Trophoblast cell (in vitro differentiated cells and primary cell): ENCODE data around the gene KLF2.

Source experiments
- DNase-seq, 2 donors: peaks; one replicate each; pipeline ENCODE4 v3.0.0-alpha.2; 2016
- H2AFZ ChIP-seq: 2 replicates; pipeline ENCODE4 v1.6.1; 2013; ENCODE audit warnings: low read length, moderate library complexity, mild to moderate bottlenecking; ENCODE audit not compliant: insufficient read depth, poor library complexity
- H2AK5ac ChIP-seq: 2 replicates; pipeline ENCODE4 v1.6.1; 2013; ENCODE audit warnings: mild to moderate bottlenecking, low read length
- H2BK120ac ChIP-seq: 2 replicates; pipeline ENCODE4 v1.6.1; 2013; ENCODE audit warnings: low read length, mild to moderate bottlenecking, moderate library complexity; ENCODE audit not compliant: insufficient read depth, poor library complexity
- H2BK12ac ChIP-seq: 2 replicates; pipeline ENCODE4 v1.6.1; 2013; ENCODE audit warnings: mild to moderate bottlenecking, low read length, moderate library complexity
- H2BK5ac ChIP-seq: 2 replicates; pipeline ENCODE4 v1.6.1; 2013; ENCODE audit warnings: low read length, low read depth, moderate library complexity, mild to moderate bottlenecking; ENCODE audit not compliant: poor library complexity
- H3K14ac ChIP-seq: 2 replicates; pipeline ENCODE4 v1.6.1; 2013; ENCODE audit warnings: mild to moderate bottlenecking, low read length
- H3K18ac ChIP-seq: 2 replicates; pipeline ENCODE4 v1.6.1; 2013; ENCODE audit warnings: mild to moderate bottlenecking, low read length
- H3K23ac ChIP-seq: 2 replicates; pipeline ENCODE4 v1.6.1; 2013; ENCODE audit warnings: low read length
- H3K27ac ChIP-seq: 2 replicates; pipeline ENCODE4 v1.5.1; 2013; ENCODE audit warnings: low read depth, mild to moderate bottlenecking, inconsistent platforms, low read length, moderate library complexity
- H3K27me3 ChIP-seq: 2 replicates; pipeline ENCODE4 v1.6.1; 2013; ENCODE audit warnings: inconsistent platforms, mild to moderate bottlenecking, low read length, moderate library complexity; ENCODE audit not compliant: insufficient read depth
- H3K36me3 ChIP-seq, 2 experiments: 1 replicate in 1 of 2; 2 replicates in 1 of 2; pipeline ENCODE4 v1.6.1; 2013; ENCODE audit warnings: low read length in 2 of 2, mild to moderate bottlenecking in 2 of 2, moderate library complexity in 1 of 2; ENCODE audit not compliant: insufficient read depth in 2 of 2, control insufficient read depth in 1 of 2
- H3K4ac ChIP-seq: 2 replicates; pipeline ENCODE4 v1.6.1; 2013; ENCODE audit warnings: low read depth, mild to moderate bottlenecking, low read length, moderate library complexity
- H3K4me1 ChIP-seq, 2 experiments: 1 replicate in 1 of 2; 2 replicates in 1 of 2; pipeline ENCODE4 v1.6.1; 2013; ENCODE audit warnings: low read length in 2 of 2, mild to moderate bottlenecking in 2 of 2, moderate library complexity in 1 of 2; ENCODE audit not compliant: insufficient read depth in 2 of 2, control insufficient read depth in 1 of 2
- H3K4me2 ChIP-seq: 2 replicates; pipeline ENCODE4 v1.6.1; 2013; ENCODE audit warnings: inconsistent platforms, mild to moderate bottlenecking, low read length, moderate library complexity
- H3K4me3 ChIP-seq: 2 replicates; pipeline ENCODE4 v1.5.1; 2013; ENCODE audit warnings: mild to moderate bottlenecking, low read depth, low read length, inconsistent platforms
- H3K79me1 ChIP-seq: one replicate; pipeline ENCODE4 v1.6.1; 2013; ENCODE audit warnings: low read length
- H3K79me2 ChIP-seq: 2 replicates; pipeline ENCODE4 v1.6.1; 2013; ENCODE audit warnings: low read length, mild to moderate bottlenecking; ENCODE audit not compliant: control insufficient read depth, insufficient read depth, poor library complexity
- H3K9ac ChIP-seq: 2 replicates; pipeline ENCODE4 v1.6.1; 2013; ENCODE audit warnings: mild to moderate bottlenecking, low read length
- H3K9me3 ChIP-seq: 2 replicates; pipeline ENCODE4 v1.6.1; 2013; ENCODE audit warnings: low read depth, mild to moderate bottlenecking, control low read depth, inconsistent platforms, low read length; ENCODE audit not compliant: insufficient read depth
- H4K12ac ChIP-seq: 2 replicates; pipeline ENCODE4 v1.6.1; 2013; ENCODE audit warnings: low read depth, mild to moderate bottlenecking, low read length, moderate library complexity
- H4K8ac ChIP-seq: 2 replicates; pipeline ENCODE4 v1.6.1; 2013; ENCODE audit warnings: low read depth, mild to moderate bottlenecking, low read length, moderate library complexity
- H4K91ac ChIP-seq: one replicate; pipeline ENCODE4 v1.6.1; 2013; ENCODE audit warnings: low read depth, mild to moderate bottlenecking, low read length, moderate library complexity
- WGBS: extraction: QIAGEN DNeasy Blood & Tissue Kit; methylation state at CpG from one replicate; pipeline ENCODE4 v1.1.7; 2013; ENCODE audit warnings: missing lambda C conversion rate; ENCODE audit not compliant: insufficient read length, insufficient coverage; ENCODE audit errors: extremely low coverage; 5-methylcytosine and 5-hydroxymethylcytosine counted together

KLF2 gene

DNA sequence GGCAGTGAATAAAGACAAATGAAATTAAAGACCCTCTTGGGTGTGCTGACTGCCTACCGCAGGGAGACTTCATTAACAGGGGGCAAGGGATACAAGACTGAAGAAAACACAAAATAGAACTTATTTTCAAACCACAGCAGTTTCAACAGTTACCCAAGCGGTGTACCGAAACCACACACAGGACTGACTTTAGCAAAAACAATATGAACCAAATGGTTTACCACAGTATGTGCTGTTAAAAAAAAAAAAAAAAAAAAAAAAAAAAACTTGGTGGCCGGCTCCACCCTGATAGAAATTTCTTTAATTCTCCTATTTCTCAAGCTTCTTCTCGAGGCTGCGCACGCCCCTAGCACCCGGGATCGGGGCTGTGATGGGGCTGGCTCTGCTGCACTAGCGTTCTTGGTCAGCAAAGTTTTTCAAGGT is 42.6 kb downstream of the KLF2 start:
- Histone ChIP-seq H3K27me3 (no peaks in the 10 kb centered on the region), H3K36me3 (peaks cover 7 to 15% of the 10 kb centered on the region in 2 experiments), H4K12ac (no peak overlapping the region), H3K14ac (no peak overlapping the region), H3K4me1 (no peaks in the 10 kb centered on the region), H2BK120ac (no peak overlapping the region), H3K79me1 (no peaks in the 10 kb centered on the region), H3K18ac (no peak overlapping the region), H4K8ac (no peak overlapping the region), H3K9ac (no peak overlapping the region), H4K91ac (no peak overlapping the region), H2BK12ac (no peak overlapping the region), H3K4me2 (no peak overlapping the region), H2AK5ac (no peak overlapping the region), H3K79me2 (no peaks in the 10 kb centered on the region), H3K9me3 (peaks cover 3% of the 10 kb centered on the region), H3K4ac (no peak overlapping the region), H3K23ac (no peak overlapping the region), H2AFZ (no peak overlapping the region), H3K27ac (no peak overlapping the region), H3K4me3 (no peak overlapping the region), H2BK5ac (no peak overlapping the region)
- DNase-seq: no peak
- no CpG with 5 or more reads among the region's 10 CpGs for WGBS

DNA sequence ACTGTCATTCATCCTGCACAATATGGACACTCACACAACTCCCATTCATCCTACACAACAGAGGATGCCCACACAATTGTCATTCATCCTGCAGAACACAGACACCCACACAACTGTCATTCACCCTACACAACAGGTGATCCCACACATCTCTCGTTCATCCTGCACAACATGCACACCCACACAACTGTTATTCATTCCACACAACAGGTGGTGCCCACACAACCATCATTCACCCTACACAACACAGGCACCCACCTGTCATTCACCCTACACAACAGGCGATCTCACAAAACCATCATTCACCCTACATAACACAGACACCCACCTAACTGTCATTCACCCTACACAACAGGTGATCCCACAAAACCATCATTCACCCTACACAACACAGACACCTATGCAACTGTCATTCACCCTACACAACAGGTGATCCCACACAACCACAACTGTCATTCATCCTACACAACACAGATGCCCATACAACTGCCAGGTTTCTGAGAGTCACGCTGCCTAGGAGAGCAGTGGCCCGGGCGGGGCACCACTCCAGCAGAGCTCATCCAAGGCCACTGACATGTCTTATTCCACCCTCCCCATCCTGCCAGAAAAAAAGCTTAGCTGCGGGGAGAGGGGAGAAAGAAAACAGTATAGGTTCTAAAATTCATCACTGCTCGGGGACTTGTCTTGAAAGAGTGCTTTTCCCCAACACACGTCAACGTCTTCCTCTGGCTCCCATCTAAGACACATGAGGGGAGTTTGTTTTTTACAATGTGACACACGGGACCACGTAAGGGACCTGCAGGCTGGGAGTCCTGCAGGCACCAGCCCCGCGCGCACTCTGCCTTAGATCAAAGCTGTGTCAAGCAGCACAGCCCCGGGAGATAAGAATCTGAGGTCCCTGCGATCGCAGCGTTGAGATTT is 44.0 kb downstream of the KLF2 start:
- Histone ChIP-seq H2AK5ac (no peak overlapping the region), H4K12ac (no peak overlapping the region), H4K8ac (no peak overlapping the region), H2BK12ac (no peak overlapping the region), H3K27ac (no peak overlapping the region), H3K79me1 (no peaks in the 10 kb centered on the region), H3K4me2 (no peak overlapping the region), H3K18ac (no peak overlapping the region), H3K4ac (no peak overlapping the region), H3K14ac (no peak overlapping the region), H3K36me3 (peaks cover 12 to 20% of the 10 kb centered on the region in 2 experiments), H3K9ac (no peak overlapping the region), H4K91ac (no peak overlapping the region), H3K27me3 (no peaks in the 10 kb centered on the region), H2BK120ac (no peak overlapping the region), H3K4me3 (no peak overlapping the region), H2AFZ (no peak overlapping the region), H3K9me3 (peaks cover 3% of the 10 kb centered on the region), H3K23ac (no peak overlapping the region), H3K4me1 (no peaks in the 10 kb centered on the region), H3K79me2 (no peaks in the 10 kb centered on the region), H2BK5ac (no peak overlapping the region)
- no CpG with 5 or more reads among the region's 18 CpGs for WGBS
- DNase-seq: no peak

DNA sequence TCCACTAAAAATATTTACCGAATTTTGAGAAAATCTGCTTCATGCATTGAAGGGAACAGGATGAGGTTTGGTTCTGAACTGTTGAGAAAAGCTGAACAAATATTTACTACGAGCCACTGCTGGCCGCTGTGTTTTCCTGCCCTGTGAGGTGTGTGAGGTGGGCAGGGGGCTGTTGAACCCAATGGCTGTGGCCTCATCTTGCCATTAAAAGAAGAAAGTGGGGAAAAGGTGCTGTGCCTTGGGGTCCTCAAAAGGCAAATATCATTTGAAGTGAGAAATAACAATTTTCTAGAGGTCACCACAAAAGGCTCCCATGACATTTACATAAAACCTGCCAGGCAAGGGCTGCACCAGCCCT is 44.7 kb downstream of the KLF2 start:
- H3K4me1 ChIP-seq: no peaks in the 10 kb centered on the region
- no peak overlapping the region for H3K4me2 ChIP-seq
- H3K9me3 ChIP-seq: peaks cover 3% of the 10 kb centered on the region
- H3K4me3 ChIP-seq: no peak overlapping the region
- H2BK12ac ChIP-seq: no peak overlapping the region
- no peak overlapping the region for H3K18ac ChIP-seq
- H3K79me2 ChIP-seq: no peaks in the 10 kb centered on the region
- H4K12ac ChIP-seq: no peak overlapping the region
- no peak overlapping the region for H3K4ac ChIP-seq
- H3K27me3 ChIP-seq: no peaks in the 10 kb centered on the region
- H3K27ac ChIP-seq: no peak overlapping the region
- peaks cover 13 to 22% of the 10 kb centered on the region in 2 experiments for H3K36me3 ChIP-seq
- no peaks in the 10 kb centered on the region for H3K79me1 ChIP-seq
- H3K9ac ChIP-seq: no peak overlapping the region
- H4K91ac ChIP-seq: no peak overlapping the region
- H2BK120ac ChIP-seq: no peak overlapping the region
- H2AFZ ChIP-seq: no peak overlapping the region
- WGBS: no CpG with 5 or more reads among the region's 3 CpGs
- DNase-seq: no peak
- no peak overlapping the region for H3K14ac ChIP-seq
- H4K8ac ChIP-seq: no peak overlapping the region
- no peak overlapping the region for H3K23ac ChIP-seq
- no peak overlapping the region for H2BK5ac ChIP-seq
- H2AK5ac ChIP-seq: no peak overlapping the region

DNA sequence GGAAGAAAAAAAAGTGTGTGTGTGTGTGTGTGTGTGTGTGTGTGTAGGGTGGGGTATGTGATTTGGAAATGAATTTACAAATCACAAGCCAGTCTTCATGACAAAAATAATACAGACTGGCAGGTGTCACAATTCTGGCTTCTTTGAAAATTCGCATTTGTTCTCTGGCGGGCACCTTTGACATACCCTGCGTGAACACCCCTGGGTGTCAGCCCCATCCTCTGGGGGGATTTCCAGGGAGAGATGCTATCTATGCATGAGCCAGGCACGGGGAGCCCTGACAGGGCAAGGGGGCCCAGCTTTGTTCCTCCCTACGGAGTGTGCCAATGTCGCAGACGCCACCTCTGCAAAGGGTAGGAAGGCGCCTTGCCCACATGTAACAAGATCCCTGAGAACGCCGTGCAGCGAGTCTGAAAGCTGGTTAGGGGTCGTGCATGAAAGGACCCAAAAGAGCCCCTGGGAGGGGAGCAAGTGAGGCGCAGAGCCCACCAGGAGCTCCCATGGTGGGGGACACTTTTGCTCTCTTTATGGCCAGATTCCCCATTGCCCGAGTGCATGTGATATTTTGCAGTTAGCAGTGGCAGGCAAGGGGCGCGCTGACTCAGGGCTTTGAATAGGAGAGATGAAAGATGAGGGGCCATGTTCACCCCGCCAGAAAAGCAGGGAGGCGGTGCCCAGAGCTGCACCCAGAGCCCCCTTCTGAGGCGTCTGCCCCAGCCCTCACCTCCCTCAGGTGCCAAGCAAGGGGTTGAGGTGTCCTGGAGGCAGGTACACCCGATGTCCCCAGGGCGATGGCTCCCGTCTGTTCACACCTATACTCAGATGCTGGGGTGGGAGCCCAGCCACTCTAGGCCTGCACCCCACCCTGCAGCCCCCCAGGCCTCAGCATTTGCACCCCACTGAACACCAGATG is 45.3 kb downstream of the KLF2 start:
- Histone ChIP-seq H3K4ac (no peak overlapping the region), H4K8ac (no peak overlapping the region), H3K9ac (no peak overlapping the region), H2BK5ac (no peak overlapping the region), H2AK5ac (no peak overlapping the region), H3K4me3 (no peak overlapping the region), H4K12ac (no peak overlapping the region), H3K27me3 (no peaks in the 10 kb centered on the region), H3K36me3 (peaks cover 14 to 27% of the 10 kb centered on the region in 2 experiments), H4K91ac (no peak overlapping the region), H3K79me2 (no peaks in the 10 kb centered on the region), H2BK120ac (no peak overlapping the region), H3K23ac (no peak overlapping the region), H2AFZ (no peak overlapping the region), H3K4me2 (no peak overlapping the region), H3K27ac (no peak overlapping the region), H3K14ac (no peak overlapping the region), H2BK12ac (no peak overlapping the region), H3K79me1 (no peaks in the 10 kb centered on the region), H3K9me3 (peaks cover 5% of the 10 kb centered on the region), H3K18ac (no peak overlapping the region), H3K4me1 (no peaks in the 10 kb centered on the region)
- no peak for DNase-seq
- no CpG with 5 or more reads among the region's 22 CpGs for WGBS
